Measurements from ENCODE around the gene FERMT1.
"Not testable (repeated sequence)": the region's sequence is repeated elsewhere in the genome, so short reads cannot be mapped to it uniquely, and the experiment has no call there.

The FERMT1 gene

GRCh38 chr20:6069669-6070068 lies 53.2 kb downstream of the FERMT1 start:
- DNase-seq (ENCODE audit: low spot score), result no peak

DNA sequence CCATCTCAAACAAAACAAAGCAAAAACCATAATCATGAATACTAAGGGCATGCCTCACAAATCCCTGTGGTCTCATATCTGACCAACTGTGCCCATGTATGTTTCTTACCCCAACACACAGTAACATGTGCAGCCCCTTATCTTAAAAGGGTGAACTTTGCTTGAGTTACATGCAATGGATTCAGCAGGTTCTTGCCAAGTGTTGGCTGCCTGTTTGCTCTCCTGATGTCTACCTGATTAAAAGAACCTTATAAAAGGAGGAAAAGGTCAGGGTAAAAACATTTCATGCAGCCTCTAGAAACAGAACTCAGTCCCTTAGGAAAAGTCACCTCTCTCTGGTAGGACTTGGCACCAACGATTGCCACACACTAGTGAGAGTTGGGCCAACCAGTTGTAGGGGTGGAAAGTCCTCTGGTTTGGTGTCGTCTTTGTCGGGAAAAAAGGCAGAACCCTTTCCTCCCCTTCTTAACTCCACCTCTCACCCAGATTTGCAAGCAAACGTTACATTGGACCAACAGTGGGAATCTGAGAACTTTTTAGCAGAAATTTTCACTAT lies 55.0 kb downstream of the FERMT1 start:
- no peak for DNase-seq (ENCODE audit: low spot score)

GRCh38 chr20:6066582-6066981 lies 56.2 kb downstream of the FERMT1 start:
- no peak for DNase-seq (ENCODE audit: low spot score)

GRCh38 chr20:6061544-6061943 lies 61.3 kb downstream of the FERMT1 start:
- DNase-seq (ENCODE audit: low spot score), result no peak

DNA sequence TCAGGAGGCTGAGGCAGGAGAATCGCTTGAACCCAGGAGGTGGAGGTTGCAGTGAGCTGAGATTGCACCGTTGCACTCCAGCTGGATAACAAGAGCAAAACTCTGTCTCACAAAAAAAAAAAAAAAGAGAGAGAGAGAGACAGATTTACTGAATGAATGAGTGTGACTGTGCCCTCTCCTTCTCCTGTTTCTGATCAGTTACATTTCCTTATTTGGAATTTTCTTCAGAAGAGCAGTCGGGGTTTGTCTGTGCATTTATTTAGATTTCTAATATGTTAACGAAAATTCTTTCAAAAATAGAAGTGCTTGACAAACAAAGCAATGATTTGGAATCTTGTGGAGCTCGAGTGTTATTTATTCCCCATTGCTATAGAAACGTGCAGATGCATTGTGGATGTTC lies 62.6 kb downstream of the FERMT1 start:
- no peak for DNase-seq (ENCODE audit: low spot score)

- no peak for DNase-seq (ENCODE audit: low spot score)
These were observed 64.0 kb downstream of the FERMT1 start for GRCh38 chr20:6058684-6059295.

DNA sequence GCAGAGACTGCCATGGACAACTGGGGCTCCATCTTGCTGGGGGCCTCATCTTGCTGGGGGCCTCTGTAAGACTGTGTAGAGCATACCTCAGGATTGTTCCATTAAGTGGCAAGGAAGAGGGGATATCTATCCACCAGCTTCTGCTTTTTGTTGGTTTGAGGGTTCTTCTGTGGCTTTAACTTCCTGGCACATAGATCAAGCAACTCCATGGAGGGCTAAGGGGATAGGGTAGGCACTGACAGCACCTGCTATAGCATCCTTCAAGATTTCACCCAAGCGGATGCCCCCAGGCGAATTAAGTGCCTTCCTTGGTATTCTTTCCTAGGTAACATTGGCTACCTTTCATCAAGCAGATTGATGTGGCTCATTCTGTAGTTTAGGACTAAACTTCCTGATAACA lies 65.1 kb downstream of the FERMT1 start:
- no peak for DNase-seq (ENCODE audit: low spot score)

- DNase-seq (ENCODE audit: low spot score), result no peak
These were observed 65.7 kb downstream of the FERMT1 start for GRCh38 chr20:6057139-6057538.

- no peak for DNase-seq (ENCODE audit: low spot score)
These were observed 66.8 kb downstream of the FERMT1 start for GRCh38 chr20:6055981-6056569.

DNA sequence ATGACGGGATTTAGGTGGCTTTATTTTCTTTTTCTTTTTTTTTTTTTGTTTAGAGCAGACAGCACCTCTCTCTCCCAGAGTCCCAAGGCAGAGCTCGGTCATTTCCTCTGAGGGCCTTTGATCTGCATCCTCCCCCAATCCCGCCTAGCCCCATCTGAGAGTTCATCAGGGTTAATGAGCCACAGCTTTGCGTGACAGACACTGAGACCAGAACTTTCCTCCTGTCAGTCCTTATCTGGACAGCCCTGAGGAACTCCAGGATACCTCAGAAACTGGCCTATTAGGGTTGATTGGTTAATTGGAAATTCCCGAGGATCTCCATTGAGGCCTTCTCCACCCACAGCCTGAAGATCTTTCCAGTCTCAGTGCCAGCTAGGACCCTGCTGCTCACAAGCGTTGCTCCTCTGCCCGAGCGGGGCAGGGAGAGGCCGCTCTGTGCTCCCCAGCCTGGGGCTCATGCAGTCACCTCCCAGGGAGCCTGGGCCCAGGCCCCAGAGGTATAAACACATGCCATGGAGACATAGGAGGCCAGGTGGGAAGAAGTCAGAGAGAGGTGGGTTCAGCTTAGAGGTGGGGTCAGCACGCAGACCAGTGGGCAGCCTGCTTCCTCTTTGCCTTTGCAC lies 67.6 kb downstream of the FERMT1 start:
- no peak for DNase-seq (ENCODE audit: low spot score)

DNA sequence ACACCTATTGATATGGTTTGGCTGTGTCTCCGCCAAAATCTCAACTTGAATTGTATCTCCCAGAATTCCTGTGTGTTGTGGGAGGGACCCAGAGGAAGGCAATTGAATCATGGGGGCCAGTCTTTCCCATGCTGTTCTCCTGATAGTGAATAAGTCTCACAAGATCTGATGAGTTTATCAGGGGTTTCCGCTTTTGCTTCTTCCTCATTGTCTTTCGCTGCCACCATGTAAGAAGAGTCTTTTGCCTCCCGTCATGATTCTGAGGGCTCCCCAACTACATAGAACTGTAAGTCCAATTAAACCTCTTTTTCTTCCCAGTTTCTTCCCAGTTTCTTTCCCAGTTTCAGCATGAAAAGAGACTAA lies 68.2 kb downstream of the FERMT1 start:
- DNase-seq (ENCODE audit: low spot score), result not testable (repeated sequence)

DNA sequence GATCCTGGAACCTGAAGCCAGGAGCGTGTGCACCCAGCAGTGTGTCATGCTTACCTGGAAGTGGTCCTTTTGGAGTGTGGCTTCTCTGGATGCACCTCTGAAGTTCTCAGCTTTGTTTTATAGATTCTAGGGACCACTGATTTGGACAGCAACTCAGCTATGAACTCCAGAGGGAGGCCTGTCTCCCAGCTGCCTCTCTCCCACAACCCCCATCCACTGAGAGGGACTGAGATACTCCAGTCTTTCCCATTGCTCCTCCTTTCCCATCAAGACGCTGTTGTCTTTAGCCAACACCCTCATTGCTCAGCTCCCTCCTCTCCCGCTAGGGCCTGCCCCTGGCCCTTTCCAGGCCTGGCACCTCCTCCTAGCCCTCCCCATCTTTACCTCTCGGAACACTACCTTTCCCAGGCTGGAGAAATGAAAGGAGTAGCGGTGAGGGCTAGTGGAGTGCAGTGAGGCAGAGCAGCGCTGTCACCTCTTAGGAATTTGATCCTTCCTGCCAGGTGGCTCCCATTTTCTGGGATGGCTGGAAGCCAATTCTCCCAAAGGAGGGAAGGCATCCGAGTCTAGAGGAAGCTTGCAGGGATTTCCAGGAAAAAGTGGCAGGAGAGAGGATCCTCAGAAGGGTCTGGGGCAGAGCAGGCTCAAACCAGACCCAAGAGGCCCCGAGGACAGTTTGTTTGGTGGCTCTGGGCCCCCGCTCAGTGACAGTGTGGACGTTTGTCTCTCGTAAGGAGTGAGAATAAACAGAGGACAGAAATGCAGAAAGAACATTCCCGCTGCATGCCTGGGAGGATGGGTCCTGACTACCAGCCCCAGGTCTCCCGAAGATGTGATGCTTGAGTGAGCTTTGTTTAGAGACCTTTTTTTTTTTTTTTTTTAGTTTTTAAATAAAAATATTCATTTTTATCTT lies 68.8 kb downstream of the FERMT1 start, which contains the start of gene LRRN4:
LRRN4 (minus strand) TSS at position 285 of the 913 bp plus-strand sequence. CDS start 1,261 bp downstream, outside the sequence.
- no peak for DNase-seq (ENCODE audit: low spot score)

DNA sequence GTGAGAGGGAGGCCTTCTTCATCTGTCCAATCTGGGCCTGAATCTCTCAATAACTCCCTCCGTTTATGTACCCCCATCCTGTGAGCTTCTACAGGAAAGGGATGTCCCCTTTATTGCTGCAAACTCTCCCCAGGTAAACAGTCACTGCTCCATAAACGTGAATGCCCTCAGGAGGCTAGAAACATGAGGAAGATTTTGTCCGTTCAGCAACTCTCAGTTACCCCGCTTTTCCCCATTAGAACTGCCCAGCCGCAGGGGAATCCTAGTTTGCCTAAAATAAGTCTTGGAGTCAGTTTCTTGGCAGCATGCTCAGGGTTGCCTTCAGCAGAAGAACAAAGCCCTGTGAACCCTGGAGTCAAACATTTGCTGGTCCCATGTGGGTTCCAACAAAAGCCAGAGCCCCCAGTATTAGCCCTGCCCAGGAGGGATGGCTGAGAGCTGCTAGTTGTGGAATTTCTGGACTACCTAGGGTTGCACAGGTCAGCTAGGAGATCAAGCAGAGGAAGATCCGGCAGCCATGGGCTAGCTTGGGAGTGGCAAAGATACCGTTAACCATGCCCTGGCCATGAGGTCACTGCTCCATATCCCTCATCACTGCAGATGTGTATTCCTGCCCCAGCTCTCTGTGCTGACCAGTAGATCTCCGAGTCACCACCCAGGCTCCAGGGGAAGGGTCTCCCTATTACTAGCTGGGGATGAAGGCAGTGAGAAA lies 69.6 kb downstream of the FERMT1 start:
- no peak for DNase-seq (ENCODE audit: low spot score)

GRCh38 chr20:6051505-6051904 lies 71.3 kb downstream of the FERMT1 start:
- no peak for DNase-seq (ENCODE audit: low spot score)

DNA sequence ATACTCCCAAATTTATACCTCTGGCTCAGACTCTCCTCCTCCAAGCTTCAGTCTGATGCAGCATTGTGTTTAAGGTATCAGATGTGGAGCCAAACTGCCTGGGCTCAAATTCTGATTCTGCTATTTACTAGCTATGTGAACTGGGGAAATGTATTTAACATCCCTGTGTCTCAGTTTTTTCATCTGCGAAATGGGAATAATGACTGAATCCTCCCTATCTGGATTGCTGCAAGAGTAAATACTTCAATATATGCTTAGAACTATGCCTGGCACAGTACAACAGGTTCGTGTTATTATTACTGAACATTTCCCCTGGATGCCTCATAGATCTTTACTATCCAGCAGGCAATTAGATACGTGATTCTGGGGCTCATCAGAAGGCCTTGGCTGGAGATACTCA lies 74.4 kb downstream of the FERMT1 start:
- no peak for DNase-seq (ENCODE audit: low spot score)

- no peak for DNase-seq (ENCODE audit: low spot score)
These were observed 76.4 kb downstream of the FERMT1 start for GRCh38 chr20:6046432-6046831.

- no peak for DNase-seq (ENCODE audit: low spot score)
These were observed 77.3 kb downstream of the FERMT1 start for GRCh38 chr20:6045566-6045965.

- no peak for DNase-seq (ENCODE audit: low spot score)
These were observed 78.7 kb downstream of the FERMT1 start for GRCh38 chr20:6044115-6044514.

- no peak for DNase-seq (ENCODE audit: low spot score)
These were observed 81.0 kb downstream of the FERMT1 start for GRCh38 chr20:6041808-6042265.

DNA sequence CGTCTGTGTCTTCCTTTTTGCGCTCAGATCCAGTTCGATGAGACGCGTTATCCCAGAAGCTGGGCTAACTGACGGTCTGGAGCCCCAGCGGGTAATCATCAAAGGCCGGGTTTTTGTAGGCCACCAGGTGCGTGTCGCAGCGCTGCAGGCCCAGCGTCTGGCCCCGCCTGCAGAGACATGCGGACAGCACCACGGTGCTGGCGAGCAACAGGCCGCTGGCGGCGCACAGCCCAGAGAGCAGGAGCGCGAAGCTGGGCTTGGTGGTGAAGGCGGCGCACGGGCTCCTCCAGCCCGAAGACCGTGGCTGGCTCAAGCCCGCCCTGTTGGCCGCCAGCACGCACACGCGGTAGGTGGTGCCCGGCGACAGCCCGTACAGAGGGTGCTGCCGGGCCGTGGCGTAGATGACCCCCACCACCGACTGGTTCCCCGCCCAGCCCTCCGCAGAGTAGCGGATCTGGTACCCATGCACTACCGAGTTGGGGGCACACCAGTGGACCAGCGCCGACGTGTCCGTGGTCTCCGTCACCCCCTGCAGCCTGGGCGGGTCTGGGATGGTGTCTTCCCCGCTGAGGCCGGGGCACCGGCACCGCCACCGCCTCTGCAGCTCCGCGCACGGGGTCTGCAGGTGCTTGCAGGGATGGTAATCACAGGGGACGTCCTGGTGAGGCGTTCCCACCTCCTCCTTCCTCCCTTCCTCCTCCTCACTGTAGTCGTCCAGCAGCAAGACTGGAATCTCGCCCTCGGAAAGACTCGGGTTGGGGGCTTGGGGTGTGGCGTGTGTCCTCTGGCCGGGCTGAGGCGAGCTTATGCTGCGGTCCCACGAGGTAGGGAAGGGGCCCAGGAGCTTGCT lies 81.6 kb downstream of the FERMT1 start:
- DNase-seq (ENCODE audit: low spot score), result no peak

GRCh38 chr20:6040540-6040939 lies 82.3 kb downstream of the FERMT1 start:
- DNase-seq (ENCODE audit: low spot score), result no peak
